Gastroesophageal sphincter (tissue), 3 donors: ENCODE measurements around the gene GARS1.

ENCODE experiments used
- EP300 ChIP-seq: sonication (generic); formaldehyde crosslinking; IDR thresholded peaks from one replicate; pipeline ENCODE4 v1.6.1; 2017; ENCODE audit warnings: antibody characterized with exemption, mild to moderate bottlenecking
- POLR2A ChIP-seq, 2 donors: fragments of 450-650 bp; IDR thresholded peaks; one replicate each; pipeline ENCODE4 v1.6.1; 2017; ENCODE audit warnings: antibody characterized with exemption in 2 of 2, mild to moderate bottlenecking in 2 of 2, moderate library complexity in 1 of 2
- POLR2AphosphoS5 ChIP-seq: sonication (generic); formaldehyde crosslinking; IDR thresholded peaks from one replicate; pipeline ENCODE4 v1.6.1; 2017; ENCODE audit warnings: antibody characterized with exemption
- TF ChIP-seq, protein P1 (sequence below), 4 experiments: fragments of 200-600 bp in 2 of 4; fragments of 450-650 bp in 2 of 4; sonication (generic) in 1 of 4; IDR thresholded peaks; one replicate each; pipeline ENCODE4 v1.5.1; 2017 to 2019; ENCODE audit warnings: antibody characterized with exemption in 4 of 4, mild to moderate bottlenecking in 2 of 4, moderate library complexity in 2 of 4

- TF ChIP-seq, protein P1, sequence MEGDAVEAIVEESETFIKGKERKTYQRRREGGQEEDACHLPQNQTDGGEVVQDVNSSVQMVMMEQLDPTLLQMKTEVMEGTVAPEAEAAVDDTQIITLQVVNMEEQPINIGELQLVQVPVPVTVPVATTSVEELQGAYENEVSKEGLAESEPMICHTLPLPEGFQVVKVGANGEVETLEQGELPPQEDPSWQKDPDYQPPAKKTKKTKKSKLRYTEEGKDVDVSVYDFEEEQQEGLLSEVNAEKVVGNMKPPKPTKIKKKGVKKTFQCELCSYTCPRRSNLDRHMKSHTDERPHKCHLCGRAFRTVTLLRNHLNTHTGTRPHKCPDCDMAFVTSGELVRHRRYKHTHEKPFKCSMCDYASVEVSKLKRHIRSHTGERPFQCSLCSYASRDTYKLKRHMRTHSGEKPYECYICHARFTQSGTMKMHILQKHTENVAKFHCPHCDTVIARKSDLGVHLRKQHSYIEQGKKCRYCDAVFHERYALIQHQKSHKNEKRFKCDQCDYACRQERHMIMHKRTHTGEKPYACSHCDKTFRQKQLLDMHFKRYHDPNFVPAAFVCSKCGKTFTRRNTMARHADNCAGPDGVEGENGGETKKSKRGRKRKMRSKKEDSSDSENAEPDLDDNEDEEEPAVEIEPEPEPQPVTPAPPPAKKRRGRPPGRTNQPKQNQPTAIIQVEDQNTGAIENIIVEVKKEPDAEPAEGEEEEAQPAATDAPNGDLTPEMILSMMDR (IDR thresholded peaks at IDR 0.05), result no peak
- TF ChIP-seq POLR2A (IDR thresholded peaks at IDR 0.05) (no peak), POLR2AphosphoS5 (no peak), EP300 (no peak)
Observed at GRCh38 chr7:30656006-30656957, 61.6 kb downstream of the GARS1 start.
